Measurements from ENCODE around the gene CAMSAP3.
"Not testable (repeated sequence)": the region's sequence is repeated elsewhere in the genome, so short reads cannot be mapped to it uniquely, and the experiment has no call there.

Gene CAMSAP3

DNA sequence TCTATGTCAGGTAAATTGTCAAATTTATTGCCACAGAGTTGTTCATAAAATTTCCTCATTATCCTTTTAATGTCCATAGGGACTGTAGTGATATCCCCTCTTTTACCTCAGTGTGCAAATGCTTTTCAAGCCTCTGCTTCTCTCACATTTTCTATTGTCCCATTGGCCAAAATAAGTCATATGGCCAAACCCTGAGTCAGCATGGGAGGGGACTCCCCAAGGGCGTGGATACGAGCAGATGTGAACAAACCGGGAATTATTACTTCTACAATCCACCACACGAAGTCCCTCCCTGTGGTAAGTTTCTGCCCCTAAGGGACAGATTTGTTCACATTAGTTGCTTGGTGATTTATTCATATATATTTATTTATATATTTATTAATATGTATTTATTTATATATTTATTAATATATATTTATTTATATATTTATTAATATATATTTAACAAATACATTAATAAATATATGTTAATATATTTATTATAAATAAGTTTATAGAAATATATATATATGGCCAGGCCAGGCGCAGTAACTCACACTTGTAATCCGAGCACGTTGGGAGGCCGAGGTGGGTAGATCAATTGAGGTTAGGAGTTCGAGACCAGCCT lies 20.1 kb upstream of the CAMSAP3 start:
- DNase-seq = no peak

DNA sequence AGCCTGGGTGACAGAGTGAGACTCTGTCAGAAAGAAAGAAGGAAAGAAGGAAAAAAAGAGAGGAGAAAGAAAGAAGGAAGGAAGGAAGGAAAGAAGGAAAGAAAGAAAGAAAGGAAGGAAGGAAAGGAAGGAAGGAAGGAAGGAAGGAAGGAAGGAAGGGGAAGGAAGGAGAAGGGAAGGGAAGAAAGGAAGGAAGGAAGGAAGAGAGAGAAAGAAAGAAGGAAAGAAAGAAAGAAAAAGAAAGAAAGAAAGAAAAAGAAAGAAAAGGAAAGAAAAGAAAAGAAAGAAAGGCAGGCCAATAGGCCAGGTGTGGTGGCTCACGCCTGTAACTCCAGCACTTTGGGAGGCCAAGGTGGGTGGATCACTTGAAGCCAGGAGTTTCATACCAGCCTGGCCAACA lies 18.2 kb upstream of the CAMSAP3 start:
- not testable (repeated sequence) for DNase-seq

DNA sequence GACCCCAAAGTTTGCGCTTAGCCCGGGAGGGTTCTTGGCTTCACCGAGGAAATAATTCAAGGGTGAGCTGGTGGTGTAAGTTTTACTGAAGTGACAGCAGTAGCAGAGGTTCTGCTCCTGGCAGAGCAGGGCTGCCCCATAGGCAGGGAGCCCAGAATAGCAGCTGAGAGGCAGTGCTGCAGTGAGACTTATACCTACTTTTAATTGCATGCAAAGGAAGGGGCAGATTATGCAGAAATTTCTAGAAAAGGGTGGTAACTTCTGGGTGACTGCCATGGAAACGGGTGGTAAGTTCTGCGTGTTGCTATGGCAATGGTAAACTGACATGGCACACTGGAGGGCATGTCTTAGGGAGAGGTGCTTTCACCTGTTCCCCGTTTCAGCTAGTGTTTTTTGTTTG lies 17.5 kb upstream of the CAMSAP3 start:
- DNase-seq = no peak

DNA sequence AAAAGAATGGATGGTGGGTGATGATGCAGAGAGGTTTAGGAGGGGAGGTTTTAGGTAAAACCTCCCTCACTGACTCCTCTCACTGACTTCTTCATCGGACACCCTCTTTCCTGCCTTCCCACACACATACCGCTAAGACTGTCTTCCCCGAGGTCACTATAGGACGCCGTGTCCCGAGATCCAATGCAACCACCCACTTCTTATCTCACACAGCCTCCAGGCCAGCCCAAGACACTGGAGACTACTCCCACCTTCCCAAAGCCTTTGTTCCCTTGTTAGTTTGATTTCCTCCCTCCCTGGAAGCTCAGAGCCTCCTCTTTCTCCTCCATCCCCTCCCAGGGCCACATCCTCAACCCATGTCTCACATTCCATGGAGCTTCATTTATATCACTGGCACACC lies 16.5 kb upstream of the CAMSAP3 start:
- no peak for DNase-seq

DNA sequence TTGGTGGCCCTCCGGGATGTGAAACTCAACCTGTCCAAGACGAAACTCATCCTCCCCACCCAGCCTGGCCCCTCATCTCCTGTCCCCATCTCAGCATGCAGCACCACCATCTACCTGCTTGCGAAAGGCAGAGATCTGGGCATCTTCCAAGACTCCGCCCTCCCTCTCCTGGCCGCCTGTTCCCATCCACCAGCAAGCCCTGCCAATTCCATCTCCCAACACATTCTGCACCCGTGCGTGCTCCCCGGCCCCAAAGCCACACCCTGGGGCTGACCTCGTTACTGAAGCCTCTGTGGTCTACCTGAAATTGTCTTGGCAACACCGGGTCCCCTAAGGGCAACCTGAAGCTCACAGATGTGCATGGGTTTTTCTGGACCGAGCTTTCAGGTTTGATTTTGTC lies 13.2 kb upstream of the CAMSAP3 start:
- DNase-seq = no peak

DNA sequence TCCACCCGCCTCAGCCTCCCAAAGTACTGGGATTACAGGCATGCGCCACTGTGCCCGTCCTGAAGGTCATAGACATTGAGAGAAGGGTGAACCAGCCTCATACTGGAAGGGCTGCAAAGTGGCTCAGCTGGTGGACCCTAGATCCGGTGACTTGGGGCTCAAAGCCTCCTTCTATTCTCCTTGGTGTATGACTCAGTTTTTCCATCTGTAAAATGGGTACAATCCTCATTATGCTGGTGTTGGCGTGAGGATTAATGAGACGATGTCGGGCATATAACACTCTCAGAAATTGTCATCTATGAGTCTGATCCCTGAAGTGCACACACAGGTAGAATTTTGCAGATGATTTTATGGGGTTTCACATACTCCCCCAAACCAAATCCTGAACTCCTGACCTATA lies 5.8 kb upstream of the CAMSAP3 start:
- no peak for DNase-seq

DNA sequence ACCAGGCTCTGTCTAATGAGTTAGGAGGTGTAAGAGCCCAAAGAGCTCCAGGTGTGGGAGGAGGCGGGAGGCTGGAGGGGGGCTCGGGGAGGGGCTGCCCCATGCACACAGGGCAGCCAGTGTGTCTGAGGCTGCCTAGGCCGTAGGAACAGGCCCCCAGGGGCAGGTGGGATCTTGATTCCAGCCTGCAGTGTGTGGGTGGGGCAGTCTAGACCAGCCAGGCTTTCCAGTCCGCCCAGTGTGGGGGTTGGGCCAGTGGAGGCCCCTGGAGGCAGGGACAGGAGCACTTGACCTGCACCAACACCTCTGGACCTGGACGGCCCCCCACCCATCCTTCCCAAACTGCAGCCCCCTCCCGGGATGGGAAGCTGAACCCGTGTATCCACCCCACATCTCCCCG lies 5.4 kb upstream of the CAMSAP3 start:
- no peak for DNase-seq

DNA sequence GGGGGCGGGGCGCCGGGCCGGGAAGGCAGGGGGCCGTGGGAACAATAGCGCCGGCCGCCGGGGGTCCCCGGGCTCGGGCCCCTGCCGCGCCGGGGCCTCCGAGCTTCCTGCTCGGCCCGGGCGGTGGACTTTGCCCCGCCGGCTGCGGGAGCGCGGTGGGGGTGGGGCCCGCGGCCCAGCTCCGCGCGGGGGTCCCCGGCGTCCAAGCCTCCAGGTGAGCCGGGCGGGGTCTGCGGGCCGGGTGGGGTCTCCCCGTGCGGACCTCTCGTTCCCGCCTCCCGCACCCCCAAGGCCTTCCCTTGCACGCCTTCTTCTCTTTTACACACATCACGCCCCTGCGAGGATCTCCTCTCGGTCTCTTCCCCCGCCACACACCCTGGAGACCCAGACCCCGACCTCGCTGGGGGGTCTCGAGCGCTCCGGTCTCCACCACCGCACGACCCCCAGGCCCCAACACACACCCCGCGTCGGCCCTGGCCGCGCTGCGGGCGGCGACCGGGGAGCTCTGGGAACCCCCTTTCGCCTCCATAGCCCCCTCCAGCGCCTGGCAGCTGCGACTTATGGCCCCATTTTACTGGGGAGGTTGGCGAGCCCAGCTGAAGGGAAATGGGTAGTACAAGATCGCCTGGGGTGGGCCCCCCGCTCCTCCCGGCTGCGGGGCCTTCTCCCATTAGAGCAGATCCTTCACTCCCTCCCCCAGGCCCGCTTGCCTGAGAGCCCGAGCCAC lies 711 bp downstream of the CAMSAP3 start:
- no peak for DNase-seq

DNA sequence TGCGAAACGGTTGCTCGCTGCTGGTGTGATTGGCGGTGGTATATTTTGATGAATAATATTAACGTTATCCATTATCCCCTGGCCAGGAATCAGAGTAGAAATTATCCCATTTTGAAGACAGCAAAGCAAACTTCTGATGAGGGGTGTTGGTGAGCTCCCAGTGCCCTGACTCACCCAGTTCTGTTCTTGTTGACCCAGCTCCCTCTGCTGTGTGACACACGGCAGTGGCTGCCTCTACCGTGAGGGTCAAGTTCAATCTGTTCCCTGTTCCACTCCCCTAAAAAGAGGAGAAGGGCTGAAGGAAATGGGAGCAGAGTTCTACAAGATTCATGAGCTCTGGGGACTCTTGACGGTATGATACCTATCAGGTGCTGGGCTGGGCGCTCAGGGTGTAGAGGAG lies 2.0 kb downstream of the CAMSAP3 start:
- no peak for DNase-seq

DNA sequence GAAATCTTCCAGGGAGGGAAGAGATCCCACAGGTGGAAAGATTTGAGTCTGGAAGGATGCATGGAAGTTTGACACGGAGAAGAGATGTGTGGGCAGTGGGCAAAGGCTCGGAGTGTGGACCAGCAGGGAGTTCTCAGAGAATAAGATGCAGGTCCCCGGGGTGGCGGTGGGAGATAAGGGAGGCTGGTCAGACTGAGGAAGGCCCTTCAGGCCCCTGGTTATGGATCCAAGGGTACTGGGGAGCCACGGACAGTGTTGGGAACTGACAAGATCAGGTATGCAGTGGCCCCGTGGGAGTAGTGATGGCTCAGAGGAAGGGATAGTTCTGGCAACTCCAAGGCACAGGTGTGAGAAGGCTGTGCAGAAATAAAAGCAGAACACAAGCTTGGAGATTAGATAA lies 2.5 kb downstream of the CAMSAP3 start:
- DNase-seq = no peak

DNA sequence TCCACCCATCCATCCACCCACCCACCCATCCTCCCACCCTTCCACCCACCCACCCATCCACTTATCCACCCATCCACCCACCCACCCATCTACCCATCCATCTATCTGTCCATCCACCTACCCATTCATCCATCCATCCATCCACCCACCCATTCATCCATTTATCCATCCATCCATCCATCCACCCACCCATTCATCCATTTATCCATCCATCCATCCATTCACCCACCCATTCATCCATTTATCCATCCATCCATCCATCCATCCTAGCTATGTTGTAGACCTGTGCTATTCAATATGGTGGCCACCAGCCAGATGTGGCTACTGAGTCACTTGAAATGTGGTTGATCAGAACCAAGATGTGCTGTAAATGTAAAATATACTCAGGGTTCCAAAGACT lies 5.1 kb downstream of the CAMSAP3 start:
- DNase-seq = no peak

DNA sequence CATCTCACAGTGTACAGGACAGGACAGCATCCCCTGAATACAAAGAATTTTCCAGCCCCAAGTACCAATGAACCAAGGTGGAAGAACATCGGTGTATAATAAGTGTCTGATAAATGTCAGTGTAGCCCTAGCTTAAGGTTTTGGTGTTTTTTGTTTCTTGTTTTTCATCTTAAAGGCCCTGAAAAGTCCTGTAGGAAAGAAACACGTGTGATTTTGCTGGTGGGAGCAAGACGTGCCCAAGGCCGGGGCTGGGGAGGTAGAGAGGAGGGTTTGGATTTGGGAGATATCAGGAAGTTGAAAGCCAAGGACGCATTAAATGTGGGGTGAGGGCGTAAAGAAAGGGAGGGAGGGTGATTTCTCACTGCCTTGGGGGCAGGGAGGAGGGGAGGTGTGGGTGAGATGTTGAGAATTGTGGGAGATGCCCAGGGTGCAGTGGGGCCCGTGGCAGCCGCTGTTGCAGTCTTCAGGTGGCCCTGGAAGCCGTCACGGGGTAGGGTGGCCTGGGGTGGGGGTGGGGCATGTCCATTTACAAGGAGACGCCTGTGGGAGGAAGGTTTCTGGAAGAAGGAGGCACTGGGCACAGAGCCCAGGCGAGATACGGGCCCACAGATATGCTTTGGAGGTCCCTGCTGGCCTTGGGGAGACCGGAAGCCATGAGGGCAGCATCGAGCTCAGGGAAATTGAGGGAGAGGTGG lies 6.7 kb downstream of the CAMSAP3 start:
- DNase-seq = no peak

DNA sequence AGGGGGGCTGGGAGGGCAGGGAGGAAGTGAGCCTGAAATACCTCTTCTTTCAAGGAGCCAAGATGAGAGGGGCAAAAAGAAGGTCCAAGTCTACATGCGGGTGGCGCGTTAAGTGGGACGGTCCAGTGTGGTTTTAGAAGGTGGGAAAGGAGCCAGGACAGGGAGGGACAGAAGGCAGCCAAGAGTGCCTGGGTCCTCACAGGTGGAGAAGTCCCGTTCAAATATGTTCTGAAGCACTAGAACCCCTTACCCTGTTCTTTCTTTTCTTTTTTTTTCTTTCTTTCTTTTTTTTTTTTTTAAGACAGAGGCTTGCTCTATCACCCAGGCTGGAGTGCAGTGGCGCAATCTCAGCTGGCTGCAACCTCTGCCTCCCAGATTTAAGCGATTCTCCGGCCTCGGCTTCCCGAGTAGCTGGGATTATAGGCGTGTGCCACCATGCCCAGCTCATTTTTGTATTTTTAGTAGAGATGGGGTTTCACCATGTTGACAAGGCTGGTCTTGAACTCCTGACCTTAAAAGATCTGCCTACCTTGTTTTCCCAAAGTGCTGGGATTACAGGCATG lies 7.4 kb downstream of the CAMSAP3 start:
- DNase-seq = no peak

DNA sequence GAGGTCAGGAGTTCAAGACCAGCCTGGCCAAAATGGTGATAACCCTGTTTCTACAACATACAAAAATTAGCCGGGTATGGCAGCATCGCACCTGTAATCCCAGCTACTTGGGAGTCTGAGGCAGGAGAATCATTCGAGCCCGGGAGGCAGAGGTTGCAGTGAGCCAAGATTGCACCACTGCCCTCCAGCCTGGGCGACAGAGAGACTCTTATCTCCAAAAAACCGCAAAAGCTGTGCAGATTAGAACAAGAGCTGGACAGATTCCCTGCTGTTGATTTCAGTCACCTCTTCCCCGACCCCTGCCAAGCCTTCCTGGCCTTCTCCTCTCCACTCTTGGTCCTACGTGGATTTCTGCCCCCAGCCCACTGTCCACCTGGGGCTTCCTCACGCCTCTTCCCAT lies 8.3 kb downstream of the CAMSAP3 start:
- DNase-seq = no peak

DNA sequence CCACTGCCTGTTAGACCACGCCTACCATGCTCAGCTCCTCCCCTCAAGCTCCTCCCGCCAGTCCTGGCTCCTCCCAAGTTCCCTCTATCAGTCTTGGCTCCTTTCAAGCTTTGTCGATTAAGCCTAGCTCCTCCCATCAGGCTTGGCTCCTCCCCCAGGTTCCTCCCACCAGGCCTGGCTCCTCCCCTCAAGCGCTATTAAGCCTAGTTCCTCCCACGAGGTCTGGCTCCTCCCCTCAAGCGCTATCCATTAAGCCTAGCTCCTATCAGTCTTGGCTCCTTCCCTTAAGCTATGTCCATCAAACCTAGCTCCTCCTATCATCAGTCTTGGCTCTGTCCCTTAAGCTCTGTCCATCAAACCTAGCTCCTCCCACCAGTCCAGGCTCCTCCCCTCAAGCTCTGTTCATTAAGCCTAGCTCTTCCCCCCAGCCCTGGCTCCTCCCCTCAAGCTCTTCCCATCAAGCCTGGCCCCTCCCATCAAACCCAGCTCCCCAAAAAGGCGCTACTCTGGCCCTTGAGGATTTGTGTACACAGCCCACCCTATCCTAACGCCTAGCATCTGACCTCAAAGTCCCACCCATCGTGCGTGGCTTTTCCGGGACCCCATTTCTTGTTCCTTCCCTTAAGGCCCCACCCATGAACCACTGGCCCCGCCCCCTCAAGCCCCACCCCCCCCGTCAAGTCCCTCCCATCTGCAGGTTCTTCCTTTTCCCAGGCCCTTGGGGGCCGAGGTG lies 10.0 kb downstream of the CAMSAP3 start:
- no peak for DNase-seq

DNA sequence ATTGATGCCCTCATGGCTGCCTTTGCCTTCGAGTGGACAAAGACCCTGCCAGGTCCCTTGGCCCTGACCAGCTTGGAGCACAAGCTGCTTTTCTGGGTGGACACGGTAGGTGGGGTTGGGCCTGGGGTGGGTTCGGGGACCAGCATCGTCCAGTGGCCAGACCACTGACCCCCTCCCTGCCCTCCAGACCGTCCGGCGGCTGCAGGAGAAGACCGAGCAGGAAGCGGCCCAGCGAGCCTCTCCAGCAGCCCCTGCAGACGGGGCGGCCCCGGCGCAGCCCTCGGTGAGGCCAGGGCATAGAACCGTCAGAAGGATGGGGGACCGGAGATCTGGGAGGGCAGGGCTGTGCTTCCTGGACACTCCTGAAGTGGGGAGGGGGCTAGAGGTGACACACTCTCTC lies 10.6 kb downstream of the CAMSAP3 start:
- DNase-seq = no peak

DNA sequence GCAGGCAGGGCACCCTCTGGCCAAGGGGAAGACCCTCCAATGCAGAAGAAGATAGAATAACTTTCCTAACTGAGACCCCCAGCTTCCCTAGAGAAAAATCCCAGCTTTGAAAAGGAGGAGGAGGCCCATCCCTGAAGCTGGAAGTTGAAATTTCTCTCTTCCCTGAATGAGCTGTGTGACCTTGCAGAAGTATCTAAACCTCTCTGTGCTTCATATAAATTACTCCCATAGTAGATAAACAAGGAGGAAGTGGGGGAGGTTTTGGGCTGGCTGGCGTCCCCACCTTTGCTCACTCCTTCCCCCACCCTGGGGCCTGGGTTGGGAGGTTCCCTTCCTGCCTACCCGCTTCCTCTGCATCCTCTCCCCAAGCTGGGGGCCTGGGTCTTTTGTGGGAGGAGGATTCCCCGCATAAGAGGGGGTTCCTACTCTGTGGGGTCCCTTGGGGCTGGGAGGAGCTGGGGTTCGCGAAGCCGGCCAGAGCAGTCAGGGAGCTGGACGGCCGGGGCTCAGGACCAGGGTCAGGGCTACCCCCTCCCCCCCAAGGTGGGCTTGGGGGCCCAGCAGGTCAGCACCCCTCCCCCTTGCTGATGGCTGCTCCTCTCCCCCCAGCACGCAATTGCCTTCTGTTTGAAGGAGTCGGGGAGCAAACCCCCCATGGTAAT lies 11.7 kb downstream of the CAMSAP3 start:
- DNase-seq = no peak

DNA sequence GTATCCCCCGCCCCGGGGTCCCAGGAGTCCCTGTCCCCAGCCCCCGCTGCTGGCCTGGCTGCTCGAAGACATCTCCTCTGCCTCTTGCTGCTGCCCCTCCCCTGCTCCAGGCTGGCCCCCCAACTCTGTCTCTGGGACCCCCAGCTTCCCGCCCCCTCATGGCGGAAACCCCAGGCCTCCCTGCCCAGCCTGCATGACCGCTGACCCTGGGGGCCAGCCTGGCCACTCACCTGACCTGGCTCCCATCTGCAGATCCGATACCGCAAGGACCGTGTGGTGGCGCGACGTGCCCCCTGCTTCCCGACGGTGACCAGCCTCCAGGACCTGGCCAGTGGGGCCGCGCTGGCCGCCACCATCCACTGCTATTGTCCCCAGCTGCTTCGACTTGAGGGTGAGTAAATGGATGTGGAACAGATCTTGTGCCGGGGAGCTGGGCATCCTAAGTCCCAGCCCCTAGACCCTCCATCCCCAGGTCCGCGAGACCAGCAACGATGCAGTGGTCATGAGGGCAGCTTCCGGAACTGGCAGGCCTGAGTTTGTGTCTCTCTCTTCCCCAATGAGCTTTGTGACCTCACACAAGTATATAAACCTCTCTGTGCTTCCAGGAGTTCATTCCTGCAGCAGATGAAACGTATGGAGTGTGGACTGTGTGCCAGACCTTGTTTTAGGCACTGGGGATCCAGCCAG lies 12.4 kb downstream of the CAMSAP3 start:
- DNase-seq = no peak

DNA sequence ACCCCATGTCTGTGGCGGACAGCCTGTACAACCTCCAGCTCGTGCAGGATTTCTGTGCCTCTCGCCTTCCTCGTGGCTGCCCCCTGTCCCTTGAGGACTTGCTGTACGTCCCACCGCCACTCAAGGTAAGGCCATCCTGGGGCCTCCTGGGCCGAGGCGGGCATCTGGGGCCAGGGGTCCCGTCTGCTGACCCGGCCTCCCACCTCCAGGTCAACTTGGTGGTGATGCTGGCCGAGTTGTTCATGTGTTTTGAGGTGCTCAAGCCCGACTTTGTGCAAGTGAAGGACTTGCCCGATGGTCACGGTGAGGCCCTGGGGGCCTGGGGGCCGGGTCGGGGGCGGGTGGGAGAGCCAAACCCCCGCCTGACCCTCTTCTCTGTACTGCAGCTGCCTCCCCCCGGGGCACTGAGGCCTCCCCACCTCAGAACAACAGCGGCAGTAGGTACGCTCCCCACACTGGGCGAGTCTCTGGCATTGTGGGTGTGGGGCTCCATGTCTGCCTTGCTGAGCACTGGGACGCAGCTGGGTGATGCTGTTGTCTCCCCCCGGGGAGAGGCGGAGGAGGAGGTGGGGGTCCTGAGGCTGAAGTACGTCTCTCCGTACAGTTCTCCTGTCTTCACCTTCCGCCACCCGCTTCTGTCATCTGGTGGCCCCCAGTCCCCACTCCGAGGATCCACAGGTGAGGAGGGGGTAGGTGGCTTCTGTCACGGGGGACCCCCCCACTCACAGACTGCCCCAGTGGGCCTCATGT lies 15.0 kb downstream of the CAMSAP3 start:
- no peak for DNase-seq

DNA sequence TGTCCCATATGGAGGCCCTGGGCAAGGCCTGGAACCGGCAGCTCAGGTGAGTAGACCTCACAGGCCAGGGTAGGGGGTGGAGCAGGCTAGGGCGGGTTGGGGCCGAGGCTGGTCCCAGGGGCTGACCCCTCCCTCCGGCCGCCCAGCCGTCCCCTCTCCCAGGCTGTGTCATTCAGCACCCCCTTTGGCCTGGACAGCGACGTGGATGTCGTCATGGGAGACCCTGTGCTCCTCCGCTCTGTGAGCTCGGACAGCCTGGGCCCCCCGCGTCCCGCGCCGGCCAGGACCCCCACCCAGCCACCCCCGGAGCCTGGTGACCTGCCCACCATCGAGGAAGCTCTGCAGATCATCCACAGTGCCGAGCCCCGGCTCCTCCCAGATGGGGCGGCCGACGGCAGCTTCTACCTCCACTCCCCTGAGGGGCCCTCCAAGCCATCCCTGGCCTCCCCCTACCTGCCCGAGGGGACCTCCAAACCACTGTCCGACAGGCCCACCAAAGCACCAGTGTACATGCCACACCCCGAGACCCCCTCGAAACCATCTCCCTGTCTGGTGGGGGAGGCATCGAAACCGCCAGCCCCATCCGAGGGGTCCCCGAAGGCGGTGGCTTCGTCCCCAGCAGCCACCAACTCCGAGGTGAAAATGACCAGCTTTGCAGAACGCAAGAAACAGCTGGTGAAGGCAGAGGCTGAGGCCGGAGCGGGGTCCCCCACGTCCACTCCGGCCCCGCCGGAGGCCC lies 16.0 kb downstream of the CAMSAP3 start:
- DNase-seq = no peak

All from NK-92 treated with Interleukin-12 subunit alpha and Interleukin-12 subunit beta, amount 100 ng/mL, for 24 hours (cell line).